H9 (cell line): ENCODE results near the gene NUDCD2. TPM values are rescaled to one million over a fixed set of nuclear protein-coding genes. Genes with fewer than 3 reads are reported as not detected.

Experiments used
- DNase-seq: peaks from one replicate; pipeline ENCODE4 v3.0.0-alpha.2; 2017
- H2AFZ ChIP-seq: one replicate; pipeline ENCODE4 v1.6.1; 2013; ENCODE audit warnings: mild to moderate bottlenecking, low read length, control low read depth, moderate library complexity
- H2AK5ac ChIP-seq: 2 replicates; pipeline ENCODE4 v1.6.1; 2013; ENCODE audit warnings: low read length, control low read depth, mixed read lengths; ENCODE audit not compliant: insufficient read length
- H2BK120ac ChIP-seq: one replicate; pipeline ENCODE4 v1.6.1; 2013; ENCODE audit warnings: low read depth, mild to moderate bottlenecking, low read length, control low read depth, inconsistent platforms; ENCODE audit not compliant: poor library complexity, severe bottlenecking
- H2BK12ac ChIP-seq: 2 replicates; pipeline ENCODE4 v1.6.1; 2013; ENCODE audit warnings: low read length, control low read depth, mixed read lengths, low read depth; ENCODE audit not compliant: insufficient read length
- H2BK15ac ChIP-seq: 2 replicates; pipeline ENCODE4 v1.6.1; 2013; ENCODE audit warnings: low read depth, low read length, control low read depth
- H2BK20ac ChIP-seq: one replicate; pipeline ENCODE4 v1.6.1; 2013; ENCODE audit warnings: low read depth, mild to moderate bottlenecking, low read length, control low read depth, inconsistent platforms; ENCODE audit not compliant: poor library complexity, severe bottlenecking
- H2BK5ac ChIP-seq: 2 replicates; pipeline ENCODE4 v1.6.1; 2013; ENCODE audit warnings: low read length, control low read depth, mixed read lengths; ENCODE audit not compliant: insufficient read length
- H3K14ac ChIP-seq: 2 replicates; pipeline ENCODE4 v1.6.1; 2013; ENCODE audit warnings: low read length, control low read depth; ENCODE audit not compliant: insufficient read depth
- H3K18ac ChIP-seq: 2 replicates; pipeline ENCODE4 v1.6.1; 2013; ENCODE audit warnings: low read depth, mild to moderate bottlenecking, mixed read lengths, low read length, control low read depth; ENCODE audit not compliant: insufficient read length
- H3K23ac ChIP-seq: 2 replicates; pipeline ENCODE4 v1.6.1; 2013; ENCODE audit warnings: low read length, control low read depth, mixed read lengths, low read depth; ENCODE audit not compliant: insufficient read length
- H3K23me2 ChIP-seq: 2 replicates; pipeline ENCODE4 v1.6.1; 2013; ENCODE audit warnings: low read depth, mild to moderate bottlenecking, mixed read lengths, low read length, control low read depth; ENCODE audit not compliant: insufficient read length, poor library complexity, severe bottlenecking
- H3K27ac ChIP-seq: 2 replicates; pipeline ENCODE4 v1.5.1; 2013; ENCODE audit warnings: low read length, control low read depth, mixed read lengths, low read depth; ENCODE audit not compliant: insufficient read length
- H3K27me3 ChIP-seq: 2 replicates; pipeline ENCODE4 v1.6.1; 2013; ENCODE audit warnings: low read length, control low read depth, inconsistent platforms; ENCODE audit not compliant: insufficient read depth
- H3K4ac ChIP-seq: 2 replicates; pipeline ENCODE4 v1.6.1; 2013; ENCODE audit warnings: low read depth, mild to moderate bottlenecking, control low read depth, inconsistent platforms, low read length, moderate library complexity
- H3K4me1 ChIP-seq: 2 replicates; pipeline ENCODE4 v1.6.1; 2013; ENCODE audit warnings: low read length, control low read depth, inconsistent platforms; ENCODE audit not compliant: insufficient read depth
- H3K4me2 ChIP-seq: 2 replicates; pipeline ENCODE4 v1.6.1; 2013; ENCODE audit warnings: low read length, control low read depth, mixed read lengths; ENCODE audit not compliant: insufficient read length, insufficient read depth
- H3K56ac ChIP-seq: 2 replicates; pipeline ENCODE4 v1.6.1; 2013; ENCODE audit warnings: low read depth, mild to moderate bottlenecking, mixed read lengths, low read length, control low read depth; ENCODE audit not compliant: insufficient read length
- H3K79me1 ChIP-seq: 2 replicates; pipeline ENCODE4 v1.6.1; 2013; ENCODE audit warnings: low read depth, mild to moderate bottlenecking, moderate library complexity, low read length, control low read depth, inconsistent platforms; ENCODE audit not compliant: insufficient read depth, poor library complexity, severe bottlenecking
- H3K79me2 ChIP-seq: 2 replicates; pipeline ENCODE4 v1.6.1; 2013; ENCODE audit warnings: low read length, control low read depth, inconsistent platforms; ENCODE audit not compliant: insufficient read depth
- H3K9ac ChIP-seq: 2 replicates; pipeline ENCODE4 v1.6.1; 2013; ENCODE audit warnings: low read length, control low read depth, mixed read lengths; ENCODE audit not compliant: insufficient read length; ENCODE audit errors: extremely low read depth
- H3K9me3 ChIP-seq: one replicate; pipeline ENCODE4 v1.6.1; 2013; ENCODE audit warnings: low read depth, low read length, inconsistent platforms; ENCODE audit not compliant: control insufficient read depth
- H3T11ph ChIP-seq: one replicate; pipeline ENCODE4 v1.6.1; 2013; ENCODE audit warnings: mild to moderate bottlenecking, low read length, control low read depth, inconsistent platforms
- H4K20me1 ChIP-seq: one replicate; pipeline ENCODE4 v1.6.1; 2013; ENCODE audit not compliant: control insufficient read depth, insufficient read length, insufficient read depth
- H4K5ac ChIP-seq: 2 replicates; pipeline ENCODE4 v1.6.1; 2013; ENCODE audit warnings: low read depth, mild to moderate bottlenecking, mixed read lengths, low read length, control low read depth; ENCODE audit not compliant: insufficient read length
- H4K8ac ChIP-seq: replicated peaks from 2 replicates; pipeline ENCODE4 v1.6.1; 2013; ENCODE audit warnings: low read length, control low read depth, mixed read lengths, low read depth; ENCODE audit not compliant: insufficient read length
- H4K91ac ChIP-seq: 2 replicates; pipeline ENCODE4 v1.6.1; 2013; ENCODE audit warnings: low read depth, mild to moderate bottlenecking, moderate library complexity, mixed read lengths, low read length, control low read depth; ENCODE audit not compliant: insufficient read length
- H3K27ac Mint-ChIP-seq, 3 experiments: 2 replicates in 2 of 3; 3 replicates in 1 of 3; pipeline ENCODE4 v1.8.0; 2020 to 2021; ENCODE audit warnings: mixed read lengths in 3 of 3, mild to moderate bottlenecking in 1 of 3, moderate library complexity in 1 of 3
- H3K27me3 Mint-ChIP-seq: 2 replicates; pipeline ENCODE4 v1.8.0; 2021; ENCODE audit warnings: low read depth, mild to moderate bottlenecking, moderate library complexity, mixed read lengths
- H3K36me3 Mint-ChIP-seq, 3 experiments: 2 replicates in 2 of 3; 3 replicates in 1 of 3; pipeline ENCODE4 v1.8.0; 2020 to 2021; ENCODE audit warnings: low read depth in 3 of 3, mixed read lengths in 3 of 3; ENCODE audit not compliant: insufficient read depth in 1 of 3
- H3K4me1 Mint-ChIP-seq, 2 experiments: 2 replicates each; pipeline ENCODE4 v1.8.0; 2020; ENCODE audit warnings: mixed read lengths in 2 of 2
- H3K4me3 Mint-ChIP-seq, 2 experiments: 2 replicates in 1 of 2; 3 replicates in 1 of 2; pipeline ENCODE4 v1.8.0; 2020 to 2021; ENCODE audit warnings: mild to moderate bottlenecking in 2 of 2, mixed read lengths in 2 of 2, moderate library complexity in 1 of 2
- H3K9me3 Mint-ChIP-seq, 2 experiments: 2 replicates in 1 of 2; 3 replicates in 1 of 2; pipeline ENCODE4 v1.8.0; 2020; ENCODE audit warnings: mild to moderate bottlenecking in 2 of 2, mixed read lengths in 2 of 2, moderate library complexity in 1 of 2
- CTCF ChIP-seq: fragments of 200-600 bp; sonication (generic); conservative IDR thresholded peaks from 3 replicates; pipeline ENCODE4 v1.8.0; 2021; ENCODE audit warnings: antibody characterized with exemption, mild to moderate bottlenecking
- WGBS: extraction: QIAGEN DNeasy Blood & Tissue Kit; methylation state at CpG from one replicate; pipeline ENCODE4 v1.1.7; 2013; ENCODE audit warnings: missing lambda C conversion rate, low lambda C conversion rate, mixed read lengths; ENCODE audit not compliant: insufficient read length; ENCODE audit errors: extremely low coverage; 5-methylcytosine and 5-hydroxymethylcytosine counted together
- total RNA-seq: library from RNA; stranded (reverse); gene quantifications from 2 replicates; pipeline ENCODE4 v1.2.1, GENCODE V29; 2021

NUDCD2 gene
- total RNA-seq, 1 experiment from 2014 or later: 42.2 TPM

DNA sequence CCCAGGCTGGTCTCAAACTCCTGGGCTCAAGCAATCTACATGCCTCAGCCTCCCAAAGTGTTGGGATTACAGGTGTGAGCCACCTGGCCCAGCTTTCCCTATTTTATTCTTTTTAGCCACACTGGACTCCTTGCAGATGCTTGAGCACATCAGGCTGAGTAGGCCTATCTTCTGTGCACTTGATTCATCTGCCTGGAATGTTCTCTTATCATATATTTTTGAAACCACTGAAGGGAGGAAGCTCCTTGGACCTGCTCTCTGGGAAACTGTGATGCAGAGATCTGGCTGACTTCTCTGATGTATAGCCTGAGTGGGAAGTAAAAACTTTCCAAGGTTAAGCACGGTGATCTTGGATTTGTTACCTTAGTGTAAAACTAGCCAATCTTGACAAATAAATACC lies 39.0 kb upstream of the NUDCD2 start:
- Histone ChIP-seq H3K23me2 (no peaks in the 10 kb centered on the region), H3K4me2 (no peak overlapping the region), H3K9ac (no peak overlapping the region), H4K20me1 (no peaks in the 10 kb centered on the region), H4K91ac (no peak overlapping the region), H3K27me3 (no peaks in the 10 kb centered on the region), H3K56ac (no peak overlapping the region), H4K8ac (no peak overlapping the region), H3K23ac (no peak overlapping the region), H3K9me3 (no peaks in the 10 kb centered on the region), H2BK120ac (no peak overlapping the region), H3K4me1 (no peaks in the 10 kb centered on the region), H2BK12ac (no peak overlapping the region), H2BK5ac (no peak overlapping the region), H2AK5ac (no peak overlapping the region), H2BK15ac (no peak overlapping the region; the same call in 1 of the 2 replicates), H3K79me1 (no peaks in the 10 kb centered on the region), H3K18ac (no peak overlapping the region), H3T11ph (no peak overlapping the region), H3K79me2 (no peaks in the 10 kb centered on the region; the same call in 1 of the 2 replicates), H3K27ac (no peak overlapping the region), H2AFZ (no peak overlapping the region), H4K5ac (no peak overlapping the region), H3K4ac (no peak overlapping the region), H2BK20ac (no peak overlapping the region), H3K14ac (no peak overlapping the region)
- H3K4me1 Mint-ChIP-seq: peaks cover 8 to 9% of the 10 kb centered on the region in 2 experiments
- WGBS: no CpG with 5 or more reads among the region's 1 CpG
- H3K36me3 Mint-ChIP-seq: no peaks in the 10 kb centered on the region
- no peak for DNase-seq
- H3K27me3 Mint-ChIP-seq: no peaks in the 10 kb centered on the region
- H3K9me3 Mint-ChIP-seq: no peaks in the 10 kb centered on the region
- no peak overlapping the region for H3K27ac Mint-ChIP-seq
- TF ChIP-seq CTCF: no peak
- no peak overlapping the region for H3K4me3 Mint-ChIP-seq
